Progenitor cell of endocrine pancreas (in vitro differentiated cells): ENCODE data around the gene TMEM150A. TPM values are rescaled to one million over a fixed set of nuclear protein-coding genes. Genes with fewer than 3 reads are reported as not detected.

Experiments used
- DNase-seq: peaks from one replicate; pipeline ENCODE4 v3.0.0; 2021; ENCODE audit warnings: low spot score; ENCODE audit not compliant: unreplicated experiment
- H3K27ac Mint-ChIP-seq: 2 replicates; pipeline ENCODE4 v1.8.0; 2021; ENCODE audit warnings: mild to moderate bottlenecking, moderate library complexity, mixed read lengths
- H3K27me3 Mint-ChIP-seq: 2 replicates; pipeline ENCODE4 v1.8.0; 2021; ENCODE audit warnings: mixed read lengths
- H3K36me3 Mint-ChIP-seq: 2 replicates; pipeline ENCODE4 v1.8.0; 2022; ENCODE audit warnings: mixed read lengths; ENCODE audit not compliant: insufficient read depth
- H3K4me1 Mint-ChIP-seq: 2 replicates; pipeline ENCODE4 v1.8.0; 2021; ENCODE audit warnings: low read depth, mixed read lengths
- H3K4me3 Mint-ChIP-seq: 2 replicates; pipeline ENCODE4 v1.8.0; 2021; ENCODE audit warnings: low read depth, mild to moderate bottlenecking, moderate library complexity, mixed read lengths
- H3K9me3 Mint-ChIP-seq: 2 replicates; pipeline ENCODE4 v1.8.0; 2021; ENCODE audit warnings: low read depth, mixed read lengths
- total RNA-seq: library from RNA; stranded (reverse); gene quantifications from 2 replicates; pipeline ENCODE4 v1.2.1, GENCODE V29; 2021
- TF ChIP-seq, protein P1 (sequence below): fragments of 200-600 bp; sonication (generic); IDR thresholded peaks from one replicate; pipeline ENCODE4 v1.5.0; 2021; ENCODE audit warnings: antibody characterized with exemption, mild to moderate bottlenecking; ENCODE audit not compliant: unreplicated experiment

Gene TMEM150A
- total RNA-seq, 1 donor from 2014 or later = 26.0 TPM

DNA sequence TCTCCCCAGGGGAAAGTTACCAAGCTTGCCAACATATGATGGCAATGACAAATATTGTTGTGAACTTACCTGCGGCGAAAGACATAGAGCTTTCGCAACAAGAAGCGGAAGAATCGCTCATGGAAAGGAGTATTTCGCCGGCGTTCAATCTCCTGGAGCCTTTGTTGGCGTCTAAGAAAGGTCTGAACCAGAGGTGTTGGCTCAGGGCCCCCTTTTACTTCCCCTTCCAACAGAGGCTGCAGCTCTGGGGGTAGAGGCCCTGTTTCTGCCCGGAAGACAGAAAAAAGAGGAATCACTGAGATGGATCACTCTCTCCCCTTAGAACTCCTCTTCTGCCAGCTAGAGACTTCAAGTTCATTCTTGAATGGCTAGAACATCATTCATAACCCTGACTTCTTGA, 52.0 kb downstream of the TMEM150A start:
- TF ChIP-seq, protein P1, sequence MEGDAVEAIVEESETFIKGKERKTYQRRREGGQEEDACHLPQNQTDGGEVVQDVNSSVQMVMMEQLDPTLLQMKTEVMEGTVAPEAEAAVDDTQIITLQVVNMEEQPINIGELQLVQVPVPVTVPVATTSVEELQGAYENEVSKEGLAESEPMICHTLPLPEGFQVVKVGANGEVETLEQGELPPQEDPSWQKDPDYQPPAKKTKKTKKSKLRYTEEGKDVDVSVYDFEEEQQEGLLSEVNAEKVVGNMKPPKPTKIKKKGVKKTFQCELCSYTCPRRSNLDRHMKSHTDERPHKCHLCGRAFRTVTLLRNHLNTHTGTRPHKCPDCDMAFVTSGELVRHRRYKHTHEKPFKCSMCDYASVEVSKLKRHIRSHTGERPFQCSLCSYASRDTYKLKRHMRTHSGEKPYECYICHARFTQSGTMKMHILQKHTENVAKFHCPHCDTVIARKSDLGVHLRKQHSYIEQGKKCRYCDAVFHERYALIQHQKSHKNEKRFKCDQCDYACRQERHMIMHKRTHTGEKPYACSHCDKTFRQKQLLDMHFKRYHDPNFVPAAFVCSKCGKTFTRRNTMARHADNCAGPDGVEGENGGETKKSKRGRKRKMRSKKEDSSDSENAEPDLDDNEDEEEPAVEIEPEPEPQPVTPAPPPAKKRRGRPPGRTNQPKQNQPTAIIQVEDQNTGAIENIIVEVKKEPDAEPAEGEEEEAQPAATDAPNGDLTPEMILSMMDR = no peak

DNA sequence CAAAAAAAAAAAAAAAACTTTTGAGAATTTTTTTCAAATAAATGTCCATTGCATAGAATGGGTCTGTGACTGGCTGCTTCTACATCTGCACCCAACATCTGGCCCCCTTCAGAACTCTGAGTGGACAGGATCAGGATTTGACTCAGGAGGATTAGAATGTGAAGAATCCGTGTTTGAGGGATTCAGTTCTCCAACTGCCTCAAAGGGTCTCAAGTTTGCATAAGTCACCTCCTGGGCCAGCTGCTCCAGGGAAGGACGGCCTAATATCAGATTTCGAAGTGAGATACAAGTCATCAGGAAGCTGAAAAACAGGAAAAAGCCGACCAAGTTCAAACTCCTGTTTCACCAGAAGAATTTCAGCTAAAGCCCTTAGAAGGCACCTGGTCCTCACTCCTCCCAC, 52.7 kb downstream of the TMEM150A start:
- no peak overlapping the region for H3K27ac Mint-ChIP-seq
- H3K36me3 Mint-ChIP-seq = peaks cover 18% of the 10 kb centered on the region
- no peak for DNase-seq
- peaks cover 2% of the 10 kb centered on the region for H3K4me1 Mint-ChIP-seq
- TF ChIP-seq, protein P1 = no peak
- H3K9me3 Mint-ChIP-seq = no peaks in the 10 kb centered on the region
- H3K4me3 Mint-ChIP-seq = no peak overlapping the region
- no peaks in the 10 kb centered on the region for H3K27me3 Mint-ChIP-seq

More for the DNA sequence above, 52.0 kb downstream of the TMEM150A start:
- no peak overlapping the region for H3K4me3 Mint-ChIP-seq
- no peaks in the 10 kb centered on the region for H3K9me3 Mint-ChIP-seq
- no peaks in the 10 kb centered on the region for H3K27me3 Mint-ChIP-seq
- H3K36me3 Mint-ChIP-seq = peaks cover 18% of the 10 kb centered on the region
- H3K27ac Mint-ChIP-seq = no peak overlapping the region
- no peak for DNase-seq
- H3K4me1 Mint-ChIP-seq = peaks cover 2% of the 10 kb centered on the region

DNA sequence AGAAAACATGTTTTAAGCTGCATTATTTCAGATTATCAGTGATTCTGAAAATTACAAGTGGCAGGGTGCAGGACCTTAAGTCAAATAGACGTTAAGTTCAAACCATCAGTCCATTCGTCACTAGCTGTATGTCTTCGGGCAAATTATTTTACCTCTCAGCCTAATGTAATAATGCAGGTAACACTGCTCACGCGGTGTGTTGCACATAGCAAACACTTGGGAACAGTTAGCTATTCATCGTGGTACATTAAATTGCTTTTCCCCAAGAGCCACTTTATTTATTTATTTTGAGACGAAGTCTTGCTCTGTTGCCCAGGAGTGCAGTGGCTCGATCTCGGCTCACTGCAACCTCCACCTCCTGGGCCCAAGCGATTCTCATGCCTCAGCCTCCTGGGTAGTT, 53.4 kb downstream of the TMEM150A start:
- Mint-ChIP-seq H3K27me3 (no peaks in the 10 kb centered on the region), H3K36me3 (peaks cover 21% of the 10 kb centered on the region), H3K9me3 (no peaks in the 10 kb centered on the region), H3K4me1 (peaks cover 2% of the 10 kb centered on the region), H3K4me3 (no peak overlapping the region), H3K27ac (no peak overlapping the region)
- TF ChIP-seq, protein P1 = no peak
- DNase-seq = no peak

DNA sequence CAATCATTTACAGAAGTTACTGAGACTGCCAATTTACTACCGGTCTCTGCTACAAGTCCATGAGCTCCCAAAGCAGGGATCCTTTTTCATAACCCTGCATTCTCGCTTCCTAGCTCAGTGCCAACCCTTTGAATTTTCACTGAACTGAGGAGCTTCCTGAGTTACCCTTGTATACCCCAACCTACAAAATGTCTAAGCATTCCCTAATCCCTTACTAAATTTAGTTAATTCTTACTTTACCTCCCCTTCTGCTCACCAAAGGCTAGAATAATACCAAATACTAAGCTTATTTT, 53.9 kb downstream of the TMEM150A start:
- Mint-ChIP-seq H3K27ac (no peak overlapping the region), H3K4me1 (peaks cover 3% of the 10 kb centered on the region), H3K27me3 (no peaks in the 10 kb centered on the region), H3K36me3 (peaks cover 22% of the 10 kb centered on the region), H3K9me3 (no peaks in the 10 kb centered on the region), H3K4me3 (no peak overlapping the region)
- TF ChIP-seq, protein P1 = no peak
- DNase-seq = no peak

Other genes with a start within 250 kb of the TMEM150A start
- 22.8 and 23.1 TPM in 2 replicates for gene RETSAT, start 248.2 kb downstream of the TMEM150A start, total RNA-seq
- 23.3 and 25.6 TPM in 2 replicates for gene ELMOD3, start 247.9 kb downstream of the TMEM150A start, total RNA-seq
- 56.1 and 56.5 TPM in 2 replicates for gene CAPG, start 192.3 kb downstream of the TMEM150A start, total RNA-seq
- 0.29 and 0.71 TPM in 2 replicates for gene SH2D6, start 184.0 kb downstream of the TMEM150A start, total RNA-seq
- 281 and 304 TPM in 2 replicates for gene MAT2A, start 63.5 kb downstream of the TMEM150A start, total RNA-seq
- gene GGCX, start 41.2 kb downstream of the TMEM150A start, total RNA-seq = 69.2 TPM in 2 replicates
- gene VAMP8, start 25.1 kb downstream of the TMEM150A start, total RNA-seq = 71.3 and 76.0 TPM in 2 replicates
- 4.2 TPM in 2 replicates for gene VAMP5, start 18.3 kb downstream of the TMEM150A start, total RNA-seq
- 82.3 and 85.7 TPM in 2 replicates for gene RNF181, start 7.0 kb downstream of the TMEM150A start, total RNA-seq
- 67.1 and 71.0 TPM in 2 replicates for gene C2orf68, start 9.4 kb upstream of the TMEM150A start, total RNA-seq
- gene USP39, start 13.5 kb upstream of the TMEM150A start, total RNA-seq = 58.1 and 59.7 TPM in 2 replicates
- not detected in 2 replicates for gene SFTPB, start 65.5 kb upstream of the TMEM150A start, total RNA-seq
- not detected in 2 replicates for gene GNLY, start 91.7 kb upstream of the TMEM150A start, total RNA-seq
- 1.3 and 1.7 TPM in 2 replicates for gene ATOH8, start 151.3 kb upstream of the TMEM150A start, total RNA-seq